Skin of body (tissue), 2 donors: Measurements from ENCODE around the gene PDLIM1. TPM values are rescaled to one million over a fixed set of nuclear protein-coding genes. Genes with fewer than 3 reads are reported as not detected.

Experiments
- DNase-seq: peaks from one replicate; lab custom pipeline; 2025; lab: John Stamatoyannopoulos, UW
- total RNA-seq: library from RNA; depleted of rRNA; stranded (reverse); fragments of >200 nt; gene quantifications from one replicate; pipeline ENCODE4 v1.2.3, GENCODE V29; 2014

The PDLIM1 gene, protein sequence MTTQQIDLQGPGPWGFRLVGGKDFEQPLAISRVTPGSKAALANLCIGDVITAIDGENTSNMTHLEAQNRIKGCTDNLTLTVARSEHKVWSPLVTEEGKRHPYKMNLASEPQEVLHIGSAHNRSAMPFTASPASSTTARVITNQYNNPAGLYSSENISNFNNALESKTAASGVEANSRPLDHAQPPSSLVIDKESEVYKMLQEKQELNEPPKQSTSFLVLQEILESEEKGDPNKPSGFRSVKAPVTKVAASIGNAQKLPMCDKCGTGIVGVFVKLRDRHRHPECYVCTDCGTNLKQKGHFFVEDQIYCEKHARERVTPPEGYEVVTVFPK
- total RNA-seq: 21.9 TPM

DNA sequence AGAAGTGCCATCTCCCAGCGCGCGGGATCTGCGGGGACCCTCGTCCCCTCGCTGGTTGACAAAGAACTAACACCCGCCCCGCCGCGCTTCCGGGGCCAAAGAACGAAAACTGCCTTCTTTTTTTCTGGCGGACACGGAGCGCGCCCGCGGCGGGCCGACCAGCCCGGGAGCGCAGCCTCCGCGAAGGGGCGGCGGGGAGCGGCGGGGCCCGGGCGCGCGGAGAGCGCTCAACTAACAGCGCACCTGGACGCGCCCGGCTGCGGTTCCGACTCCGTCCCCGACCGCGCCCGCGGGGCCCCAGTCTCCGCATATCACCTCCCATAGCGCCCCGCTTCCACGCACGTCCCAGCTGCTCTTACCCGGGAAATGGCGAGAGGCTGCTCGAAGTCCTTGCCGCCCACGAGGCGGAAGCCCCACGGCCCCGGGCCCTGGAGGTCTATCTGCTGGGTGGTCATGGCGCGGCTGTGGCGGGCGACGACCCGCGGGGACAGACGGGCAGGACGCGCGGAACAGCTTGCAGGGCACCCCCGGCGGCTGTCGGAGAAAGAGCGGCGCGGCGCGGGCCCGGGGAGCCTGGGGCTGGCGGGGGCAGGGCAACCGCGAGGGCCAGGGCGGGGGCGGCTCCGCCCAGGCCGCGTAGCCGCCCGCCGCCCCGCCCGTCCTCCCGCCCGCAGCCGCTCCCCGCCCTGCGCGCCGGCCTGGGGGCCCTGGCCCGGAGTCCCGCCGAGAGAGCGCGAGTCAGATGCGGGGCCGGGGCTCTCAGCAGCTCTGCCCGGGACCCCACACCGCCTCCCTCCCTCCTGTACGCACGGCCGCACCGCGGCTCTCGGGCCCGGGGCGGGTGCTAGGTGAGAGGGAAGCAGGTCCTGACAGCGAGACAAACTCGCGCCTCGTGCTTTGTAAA is at the start of gene PDLIM1:
PDLIM1 (minus strand) TSS at position 543 of the 904 bp plus-strand sequence; CDS start at position 455, 88 bp downstream.
- no peak for DNase-seq

DNA sequence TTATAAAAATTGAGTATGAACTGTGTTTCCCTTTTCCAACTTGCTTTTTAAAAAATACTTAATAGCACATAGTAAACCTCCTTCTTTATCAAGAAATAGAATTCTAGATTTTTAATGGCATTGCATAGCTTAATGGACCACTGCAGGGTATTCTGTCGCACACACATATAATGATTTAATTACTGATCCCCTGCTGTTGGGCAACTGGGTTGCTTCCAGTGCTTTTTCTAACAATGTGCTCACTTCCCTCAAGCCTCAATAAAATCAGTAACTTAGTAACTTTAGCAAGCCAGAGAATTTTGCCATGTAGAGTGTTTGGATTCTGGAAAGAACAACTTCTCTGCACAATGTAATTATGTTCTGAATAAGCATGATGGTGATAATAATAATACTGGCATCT is 49.1 kb upstream of the PDLIM1 start:
- DNase-seq: no peak

DNA sequence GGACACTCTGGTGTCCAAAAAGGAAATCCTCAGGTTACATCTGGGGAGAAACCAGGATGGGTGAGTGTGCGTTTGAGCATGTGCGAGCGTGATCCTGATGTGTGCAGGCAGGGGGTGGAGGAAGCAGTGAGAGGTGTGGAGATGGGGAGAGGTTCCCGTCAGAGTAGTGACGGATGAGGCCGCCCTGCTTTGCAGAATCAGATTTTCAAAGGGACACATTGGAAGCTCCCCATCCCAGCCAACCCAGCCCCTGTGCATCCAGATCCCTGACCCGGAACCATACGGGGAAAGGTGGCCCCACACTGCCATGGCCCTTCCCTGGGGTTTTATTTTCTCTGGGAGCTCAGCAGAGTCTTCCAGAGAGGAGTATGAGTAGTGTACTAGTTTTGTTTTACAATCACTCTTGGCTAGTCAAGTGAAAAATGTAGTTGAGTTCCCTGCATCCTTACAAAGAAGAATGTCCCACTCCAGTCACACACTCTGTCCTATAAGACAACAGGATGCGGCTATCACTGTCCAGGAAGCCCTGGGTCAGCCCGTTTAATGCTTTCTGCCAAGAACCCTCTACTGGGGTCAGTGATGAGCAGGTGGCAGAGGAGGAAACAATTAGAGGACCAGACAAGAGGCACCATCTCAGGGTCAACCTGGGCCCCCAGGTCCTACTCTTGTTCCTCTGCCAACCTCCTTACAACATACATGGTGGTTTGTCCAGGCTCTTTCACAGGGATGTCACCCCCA is 46.8 kb upstream of the PDLIM1 start:
- DNase-seq: no peak

- DNase-seq: no peak
Observed at GRCh38 chr10:95336702-95337101, 45.9 kb upstream of the PDLIM1 start.

DNA sequence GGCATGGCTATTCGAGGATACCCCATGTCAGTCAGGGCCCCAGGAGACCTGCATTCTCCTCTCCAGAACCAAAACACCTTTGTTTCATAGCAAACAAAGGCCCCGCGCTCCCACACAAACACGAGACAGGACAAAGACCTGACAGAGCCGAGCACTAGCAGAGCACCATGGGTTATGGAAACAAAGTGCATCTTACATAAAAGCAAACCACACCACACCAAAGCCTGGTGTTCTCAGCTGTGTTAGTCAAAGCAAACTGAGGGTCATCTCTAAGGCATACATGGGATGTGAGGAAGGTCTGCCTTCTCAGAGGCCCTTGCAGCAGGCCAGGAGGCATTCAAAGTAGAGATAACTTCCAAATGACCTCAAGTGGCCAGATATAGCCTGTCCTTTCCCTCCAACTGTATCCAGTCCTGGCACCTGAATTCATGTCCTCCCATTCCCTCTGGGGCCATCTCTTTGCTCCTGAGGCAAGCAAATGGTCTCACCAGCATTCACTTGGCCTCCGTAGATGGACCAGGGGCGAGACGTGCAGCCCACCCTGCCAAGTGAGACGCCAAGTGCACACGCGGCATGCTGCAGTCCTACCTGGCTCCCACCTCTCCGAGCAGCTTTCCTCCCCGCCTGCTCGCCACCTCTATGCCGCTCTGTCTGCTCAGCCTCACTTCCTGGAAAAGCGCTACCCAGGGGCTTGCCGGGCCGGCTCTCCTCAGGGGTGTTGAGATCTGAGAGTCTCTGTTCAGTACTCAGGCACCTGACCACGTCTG is 45.3 kb upstream of the PDLIM1 start:
- DNase-seq: no peak

DNA sequence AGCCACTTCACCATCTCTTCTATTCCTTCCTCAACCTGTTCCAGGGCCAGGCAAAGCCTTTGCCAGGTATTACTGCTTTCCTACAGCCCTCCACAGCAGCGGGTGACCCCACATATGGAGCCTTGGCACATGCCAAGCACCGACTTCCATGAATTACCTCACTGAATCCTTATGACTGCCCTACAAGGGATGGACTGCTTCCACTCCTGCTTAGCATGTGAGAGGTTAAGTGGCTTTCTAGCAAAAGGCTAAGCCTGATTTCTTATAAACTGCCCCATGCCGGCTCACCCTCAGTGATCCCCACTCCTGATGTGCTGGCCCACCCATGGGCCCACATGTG is 44.0 kb upstream of the PDLIM1 start:
- DNase-seq: no peak

- peak; percentile 22 for DNase-seq
Observed at GRCh38 chr10:95333997-95334804, 43.4 kb upstream of the PDLIM1 start.

GRCh38 chr10:95332666-95333249 is 42.0 kb upstream of the PDLIM1 start:
- no peak for DNase-seq

- no peak for DNase-seq
Observed at GRCh38 chr10:95331596-95332130, 40.9 kb upstream of the PDLIM1 start.

DNA sequence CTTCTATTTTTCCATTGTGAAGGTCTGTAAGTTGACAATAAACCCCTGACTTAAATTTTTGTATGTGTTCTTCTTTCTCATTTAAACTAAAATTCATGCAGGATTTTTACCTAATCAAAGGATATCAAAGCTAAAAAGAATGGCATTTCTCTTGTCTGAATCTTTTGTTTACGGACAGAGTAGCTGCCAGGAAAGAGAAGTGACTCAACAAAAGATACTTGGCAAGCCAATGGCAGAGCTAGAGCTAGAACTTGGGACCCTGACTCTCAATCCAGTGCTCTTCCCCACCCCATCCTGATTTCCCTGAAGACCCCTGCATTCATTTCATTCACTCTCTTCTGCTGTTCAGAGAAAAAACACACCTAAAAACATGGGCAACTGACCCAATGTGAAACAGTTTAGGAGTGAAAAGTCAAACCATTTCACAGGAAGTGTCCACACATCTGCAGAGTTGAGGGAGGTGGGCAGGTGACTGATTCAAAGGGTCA is 40.2 kb upstream of the PDLIM1 start:
- DNase-seq: no peak

DNA sequence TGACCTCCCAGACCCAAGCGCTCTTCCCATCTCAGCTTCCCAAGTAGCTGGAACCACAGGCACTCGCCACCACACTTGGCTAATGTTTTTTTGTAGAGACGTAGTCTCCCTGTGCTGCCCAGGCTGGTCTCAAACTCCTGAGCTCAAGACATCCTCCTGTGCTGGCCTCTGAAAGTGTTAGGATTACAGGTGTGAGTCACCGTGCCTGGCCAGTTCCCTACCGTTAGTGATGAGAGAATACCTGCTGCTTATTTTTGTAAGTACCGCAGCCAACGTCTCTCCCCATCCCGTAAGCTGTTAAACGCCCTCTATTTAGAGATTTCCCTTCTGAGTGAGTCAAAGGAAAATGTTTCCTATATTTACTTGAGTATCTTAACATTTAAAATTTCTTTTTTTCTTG is 38.5 kb upstream of the PDLIM1 start:
- no peak for DNase-seq

DNA sequence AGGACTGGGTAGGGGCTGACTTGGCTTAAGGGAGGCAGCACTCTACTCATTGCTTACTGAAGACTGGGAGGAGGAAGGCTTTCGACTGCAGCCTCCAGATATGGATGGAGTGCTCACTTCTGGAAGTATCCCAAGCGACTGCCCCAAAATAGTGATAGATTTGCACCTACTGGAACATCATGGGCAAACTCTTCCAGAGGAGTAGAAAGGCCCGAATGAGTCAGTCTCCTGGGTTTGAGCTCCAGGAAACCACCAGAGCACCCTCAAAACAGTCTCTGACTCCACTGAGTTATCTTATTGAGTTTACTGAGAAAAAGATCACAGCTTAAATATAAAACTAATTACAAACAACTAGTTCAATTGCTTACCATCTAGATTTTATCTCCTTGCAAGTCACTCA is 37.2 kb upstream of the PDLIM1 start:
- no peak for DNase-seq

- no peak for DNase-seq
Observed at GRCh38 chr10:95327367-95327766, 36.6 kb upstream of the PDLIM1 start.

DNA sequence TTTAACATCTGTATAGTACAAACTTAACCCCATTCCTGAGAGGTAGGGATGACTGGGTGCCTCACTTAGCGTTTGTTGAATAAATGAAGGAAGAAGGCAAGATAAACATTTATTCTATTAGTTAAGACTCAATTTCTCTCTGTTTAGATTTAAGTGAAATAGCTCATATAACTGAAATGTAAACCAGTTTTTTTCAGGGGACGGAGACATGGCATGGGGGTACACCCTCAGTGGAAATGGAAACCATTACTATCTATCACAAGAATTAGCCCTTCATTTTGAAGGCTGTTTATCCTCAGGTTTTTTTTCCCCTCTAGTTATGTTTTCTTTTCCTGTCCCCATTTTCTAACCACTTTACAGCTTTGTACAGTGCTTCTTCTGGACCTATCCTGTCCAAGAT is 35.6 kb upstream of the PDLIM1 start:
- no peak for DNase-seq

DNA sequence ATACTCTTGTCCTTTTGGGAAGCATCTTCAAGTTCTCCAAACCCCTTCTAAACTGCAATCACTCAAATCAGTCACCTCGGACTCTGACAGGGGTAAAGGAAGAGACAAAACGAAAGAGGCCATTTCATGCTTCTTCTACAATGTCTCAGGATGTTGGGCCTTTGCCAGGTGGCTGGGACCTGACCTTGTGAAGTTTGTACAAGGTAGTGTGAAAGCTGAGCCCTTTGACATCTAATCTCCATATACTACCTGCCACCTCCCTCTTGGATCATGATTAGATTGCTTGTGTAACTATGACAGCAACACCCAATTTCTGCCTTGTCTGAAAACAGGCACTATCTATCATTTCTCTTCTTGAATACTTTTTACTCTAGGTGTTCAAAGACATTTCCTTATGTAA is 35.1 kb upstream of the PDLIM1 start:
- no peak for DNase-seq

- no peak for DNase-seq
Observed at GRCh38 chr10:95324436-95325268, 33.8 kb upstream of the PDLIM1 start.

- no peak for DNase-seq
Observed at GRCh38 chr10:95321554-95322301, 30.9 kb upstream of the PDLIM1 start.

GRCh38 chr10:95319239-95319638 is 28.4 kb upstream of the PDLIM1 start:
- DNase-seq: no peak
